Measurements from ENCODE around the gene ZNF394.

ZNF394 gene

DNA sequence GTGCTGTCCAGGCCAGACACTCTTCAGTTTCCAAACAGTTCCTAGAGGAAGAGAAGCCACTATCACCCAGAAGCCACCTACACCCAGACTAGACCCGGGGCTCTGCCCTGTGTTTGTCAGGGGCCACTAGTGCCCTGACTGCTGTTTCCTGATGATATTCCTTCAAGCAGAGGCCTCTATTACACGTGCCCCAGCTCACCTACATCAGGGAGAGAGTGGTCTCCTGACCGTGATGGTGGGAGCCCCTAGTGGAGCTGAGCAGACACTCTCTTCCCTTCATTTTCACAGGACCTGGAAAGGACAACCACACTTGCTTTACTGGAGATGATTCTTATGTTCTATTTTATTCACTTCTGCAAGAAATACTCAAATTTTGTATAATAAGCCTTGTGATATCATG lies 9.2 kb downstream of the ZNF394 start:
- no peak for DNase-seq

DNA sequence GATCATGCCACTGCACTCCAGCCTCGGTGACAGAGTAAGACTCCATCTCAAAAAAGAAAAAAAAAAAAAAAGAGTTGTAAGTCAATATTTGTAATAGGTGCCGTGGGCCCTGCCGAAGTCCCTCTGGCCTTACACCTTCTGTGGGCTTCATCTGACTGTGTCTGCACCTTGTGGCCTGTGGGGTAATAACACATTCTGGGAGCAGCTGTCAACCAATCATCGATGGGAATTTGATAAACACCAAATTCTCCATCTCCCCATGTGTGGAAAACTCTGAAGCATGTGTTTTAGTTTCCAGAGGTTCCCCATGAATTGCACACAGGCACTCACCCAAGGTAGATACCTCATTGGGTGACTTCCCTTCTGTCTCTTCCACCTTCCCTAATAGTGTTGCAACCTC lies 10.8 kb downstream of the ZNF394 start:
- no peak for DNase-seq

DNA sequence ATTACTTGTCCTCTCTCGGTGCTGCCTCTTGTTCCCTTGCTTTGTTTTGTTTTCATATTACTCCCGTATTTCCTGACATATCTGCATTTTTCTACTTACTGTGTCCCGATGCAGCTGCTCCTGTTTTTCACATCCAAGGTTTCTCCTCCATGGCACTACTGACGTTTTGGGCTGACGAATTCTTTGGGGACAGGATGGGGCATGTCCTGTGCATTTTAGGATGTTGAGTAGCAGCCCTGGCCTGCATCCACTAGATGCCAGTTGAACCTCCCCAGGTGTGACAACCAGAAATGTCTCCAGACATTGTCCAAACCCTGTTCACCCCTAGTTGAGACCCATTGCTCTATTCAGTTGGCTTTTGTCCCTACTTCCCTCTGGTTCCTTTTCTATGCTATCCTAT lies 15.0 kb downstream of the ZNF394 start:
- no peak for DNase-seq

DNA sequence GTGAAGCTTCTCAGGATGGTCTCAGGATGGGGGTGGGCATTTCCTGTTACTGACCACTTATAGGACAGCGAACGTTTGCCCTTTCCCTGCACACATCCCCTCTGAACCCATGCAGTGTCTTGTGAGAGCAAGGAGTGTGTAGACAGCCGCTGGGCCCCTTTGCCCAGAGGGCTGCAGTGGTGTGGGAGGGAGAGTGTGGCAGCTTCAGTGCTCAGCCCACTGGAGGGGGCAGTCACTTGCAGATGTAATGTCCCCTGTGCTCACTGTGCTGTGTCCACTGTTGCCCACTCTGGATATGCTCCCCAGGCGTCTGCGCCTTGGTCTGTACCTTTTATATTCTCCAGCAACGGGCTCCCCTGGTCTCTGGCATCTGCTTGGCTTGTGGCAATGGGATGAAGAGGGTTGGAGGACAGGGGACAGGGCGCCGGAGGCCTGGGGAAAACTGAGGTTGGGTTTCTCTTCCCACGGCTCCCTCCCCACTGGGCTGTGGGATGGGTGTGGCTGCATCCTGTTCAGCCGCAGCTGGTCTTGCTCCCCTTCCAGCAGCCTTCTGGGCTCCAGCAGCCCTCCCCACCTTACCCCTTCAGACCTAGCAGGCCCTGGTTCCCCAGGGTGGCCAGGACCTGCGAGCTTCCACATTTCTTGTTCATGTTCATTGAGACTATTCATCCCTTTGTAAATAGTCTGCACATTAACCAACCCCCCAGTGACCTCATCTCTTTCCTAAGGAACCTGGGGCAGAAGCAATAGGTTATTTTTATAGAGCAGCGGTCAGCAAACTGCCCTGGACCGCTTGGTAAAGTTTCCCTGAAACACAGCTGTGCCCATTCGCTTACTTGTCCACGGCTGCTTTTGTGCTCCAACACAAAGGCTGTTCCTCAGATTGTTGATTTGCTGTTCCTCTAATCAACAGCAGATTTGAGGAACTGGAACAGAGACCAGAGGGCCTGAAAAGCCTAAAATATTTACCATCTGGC lies 21.3 kb downstream of the ZNF394 start:
- DNase-seq = no peak

DNA sequence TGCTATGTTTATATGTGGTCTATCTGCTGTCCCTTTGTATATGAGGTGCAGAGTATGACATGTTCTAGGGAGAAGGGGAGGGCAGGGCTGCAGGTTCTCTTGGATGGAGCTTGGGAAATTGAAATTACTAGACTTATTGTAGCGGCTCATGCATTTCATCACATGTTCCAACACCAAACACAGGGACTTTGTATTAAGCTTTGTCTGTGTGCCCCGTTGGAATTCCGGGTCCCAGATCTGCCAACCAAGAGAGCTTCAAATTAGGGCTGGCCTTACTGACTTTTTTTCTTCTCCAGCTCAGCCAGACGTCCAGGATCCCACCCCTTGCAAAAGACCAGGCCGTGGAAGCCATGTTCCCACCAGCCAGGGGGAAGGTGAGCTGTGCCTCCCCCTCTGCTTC lies 24.0 kb downstream of the ZNF394 start:
- DNase-seq = no peak

DNA sequence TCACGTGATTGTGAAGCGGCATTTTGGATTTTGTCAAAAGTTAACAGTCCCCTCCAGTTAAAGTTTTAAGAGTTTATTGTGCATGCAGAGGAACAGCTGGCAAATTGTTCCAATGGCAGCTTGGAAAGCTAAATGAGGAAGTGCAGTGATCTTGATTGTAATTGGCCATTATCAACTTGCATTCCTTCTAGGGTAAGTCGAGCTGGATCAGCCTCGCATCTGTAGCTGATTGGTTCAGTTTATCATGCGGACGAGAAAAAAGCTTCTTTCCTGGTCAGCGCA lies 26.8 kb downstream of the ZNF394 start:
- no peak for DNase-seq

DNA sequence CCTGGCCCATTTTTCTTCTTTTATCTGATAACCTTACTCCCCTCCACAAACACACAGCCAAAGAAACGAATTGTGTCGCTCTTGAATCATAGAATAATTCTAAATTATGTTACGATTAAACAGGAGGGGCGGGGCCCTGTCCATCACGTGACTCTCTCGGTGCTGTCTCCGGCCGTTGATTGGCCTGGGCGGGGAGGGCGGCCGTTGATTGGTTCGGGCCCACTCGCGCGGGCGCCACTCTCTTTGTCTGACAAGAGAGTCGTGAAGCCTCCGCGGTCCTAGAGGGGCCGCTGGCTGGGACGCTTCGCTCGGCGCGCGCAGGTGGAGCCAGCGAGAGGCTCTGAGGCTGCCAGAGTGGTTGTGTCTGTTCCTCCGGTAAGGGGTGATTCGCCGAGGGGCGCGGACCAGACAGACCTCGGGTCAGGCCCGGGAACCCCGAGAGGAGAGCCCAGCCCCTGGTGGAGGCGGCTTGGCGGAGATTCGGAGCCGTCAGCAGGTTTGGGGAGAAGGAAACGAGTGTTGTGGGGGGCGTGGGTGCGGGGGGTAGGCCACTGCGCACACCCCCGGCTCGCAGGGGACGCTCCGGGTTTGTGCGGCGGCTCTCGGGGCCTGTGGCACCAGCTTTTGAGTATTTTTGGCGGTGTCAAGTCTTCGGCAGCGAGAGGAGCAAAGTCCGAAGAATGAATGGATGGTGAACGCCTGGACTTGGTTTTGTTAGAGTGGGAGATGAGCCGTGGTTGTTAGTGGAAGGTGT lies 27.3 kb downstream of the ZNF394 start, which contains the start of gene ZNF789:
TSS of gene ZNF789 (plus strand) at position 330 of the 754 bp plus-strand sequence. CDS start 3,567 bp downstream, outside the sequence.
- peak; percentile 98 for DNase-seq

DNA sequence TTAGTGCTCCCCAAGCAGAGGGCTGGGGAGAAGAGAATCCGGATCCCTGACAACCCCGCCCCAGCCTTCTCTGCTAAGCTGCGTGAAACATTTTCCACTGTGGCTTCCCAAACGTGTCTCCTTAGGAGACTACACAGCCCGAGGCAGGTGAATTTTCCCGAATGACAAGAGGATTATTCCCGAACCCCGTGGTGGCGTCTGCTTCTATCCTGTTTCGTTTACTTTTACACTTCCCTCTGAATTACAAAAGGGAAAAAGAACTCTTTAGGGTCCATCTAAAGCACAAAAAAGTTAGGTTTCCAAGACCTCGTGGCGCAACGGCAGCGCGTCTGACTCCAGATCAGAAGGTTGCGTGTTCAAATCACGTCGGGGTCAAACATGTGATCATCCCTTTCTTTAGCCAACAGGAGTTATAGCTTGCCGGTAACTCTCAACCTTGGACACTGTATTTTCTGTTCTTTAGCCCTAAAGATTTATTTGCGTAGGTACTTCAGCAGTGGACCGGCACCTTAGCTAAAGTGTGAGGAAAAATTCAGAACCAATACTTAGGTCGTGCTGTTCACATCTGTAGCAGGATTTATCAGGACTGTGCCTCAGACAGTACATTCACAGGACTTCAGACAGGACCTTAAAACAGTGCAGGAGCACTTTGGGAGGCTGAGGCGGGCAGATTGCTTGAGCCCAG lies 30.6 kb downstream of the ZNF394 start:
- DNase-seq = no peak

DNA sequence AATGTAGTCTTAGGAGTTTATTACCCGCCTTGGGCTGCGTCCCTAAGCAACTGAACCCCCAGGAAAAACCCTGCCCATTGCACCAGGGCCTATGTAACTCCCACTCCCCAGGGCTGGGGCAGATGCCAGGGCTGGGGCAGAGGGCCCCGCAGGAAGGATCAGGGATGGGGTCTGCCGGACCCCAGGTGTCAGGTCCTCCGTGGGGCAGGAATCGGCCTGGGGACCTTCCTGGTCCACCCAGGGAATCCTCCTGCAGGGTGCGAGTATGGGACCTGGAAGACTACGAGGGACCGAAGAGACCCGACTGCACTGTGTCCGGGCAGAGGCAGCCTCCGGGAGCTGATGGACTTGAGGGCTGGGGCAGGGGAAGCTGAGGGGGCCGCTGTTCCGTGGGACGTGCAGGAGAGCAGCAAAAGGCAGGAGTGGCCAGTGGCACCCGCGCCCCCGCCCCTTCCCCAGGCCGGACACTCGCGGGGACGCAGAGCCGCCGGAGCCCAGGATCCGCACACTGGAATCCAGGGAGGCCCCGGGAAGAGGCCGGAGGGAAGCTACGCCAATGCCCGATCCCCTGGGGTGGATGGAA lies 31.7 kb downstream of the ZNF394 start:
- DNase-seq = no peak

DNA sequence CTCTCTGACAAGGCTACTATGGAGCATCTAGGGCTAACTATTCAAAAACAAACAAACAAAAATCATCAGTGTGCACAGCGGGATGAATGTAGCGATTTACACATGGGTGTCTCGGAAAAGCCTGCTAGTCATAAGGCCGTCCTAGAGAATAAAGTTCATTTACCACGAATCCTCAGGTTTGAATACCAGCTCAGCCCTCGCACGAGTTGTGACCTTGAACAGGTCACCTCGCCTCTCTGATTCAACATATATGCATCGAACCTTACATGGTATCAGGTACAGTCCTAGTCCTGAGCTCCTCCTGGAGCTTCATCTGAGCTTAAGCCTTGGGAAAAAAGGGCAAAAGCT lies 34.7 kb downstream of the ZNF394 start:
- no peak for DNase-seq

DNA sequence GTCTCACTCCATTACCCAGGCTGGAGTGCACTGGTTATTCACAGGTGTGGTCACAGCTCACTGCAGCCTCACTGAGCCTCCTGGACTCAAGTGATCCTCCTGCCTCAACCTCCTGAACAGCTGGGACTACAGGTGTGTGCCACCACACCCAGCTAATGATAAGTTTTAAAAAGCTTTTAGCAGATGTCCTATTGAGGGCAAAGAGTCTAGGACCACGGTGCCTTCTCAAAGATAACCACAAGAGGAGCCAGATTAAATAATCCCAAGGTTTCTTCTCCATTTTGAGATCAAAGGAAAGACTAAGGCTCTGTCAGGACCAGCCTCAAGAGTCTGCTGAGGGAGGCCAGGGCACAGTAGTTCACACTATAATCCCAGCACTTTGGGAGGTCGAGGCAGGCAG lies 38.9 kb downstream of the ZNF394 start:
- no peak for DNase-seq

DNA sequence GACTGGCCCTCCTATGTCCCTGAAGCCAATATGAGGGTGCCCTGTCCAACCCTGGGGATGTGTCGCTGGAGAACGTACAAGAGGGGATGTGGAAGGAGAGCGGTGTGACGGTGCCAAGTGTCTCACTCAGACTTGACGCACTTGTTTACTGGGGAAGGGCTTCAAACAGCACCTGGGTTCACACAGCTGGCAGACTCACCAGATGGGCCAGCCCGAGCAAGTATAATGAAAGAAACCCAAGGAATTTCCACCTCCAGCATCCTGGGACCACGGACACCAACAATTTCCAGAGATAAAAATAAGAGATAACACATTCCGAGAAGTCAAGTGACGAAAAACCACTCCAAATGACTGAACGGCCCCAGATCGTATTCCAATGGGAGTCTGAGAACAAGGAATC lies 39.4 kb downstream of the ZNF394 start:
- no peak for DNase-seq

DNA sequence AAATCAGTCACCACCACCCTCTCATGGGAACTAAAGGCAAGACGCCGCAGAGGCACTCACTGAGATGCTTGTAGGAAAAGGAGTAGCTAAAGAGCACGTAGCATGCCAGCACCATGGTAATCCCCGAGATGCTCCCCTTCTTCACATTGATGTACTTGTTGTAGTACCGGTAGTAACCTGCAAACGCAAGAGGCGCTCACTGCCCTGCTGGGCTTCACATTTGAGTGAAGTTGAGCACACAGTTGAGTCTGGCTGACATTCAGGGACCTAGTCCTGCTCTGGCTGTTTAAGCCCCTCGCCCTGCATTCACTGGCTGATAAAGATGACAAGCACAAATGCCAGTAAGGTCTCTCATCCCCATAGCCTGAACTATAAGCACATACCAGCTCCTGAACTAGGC lies 41.0 kb downstream of the ZNF394 start:
- DNase-seq = peak; percentile 21

DNA sequence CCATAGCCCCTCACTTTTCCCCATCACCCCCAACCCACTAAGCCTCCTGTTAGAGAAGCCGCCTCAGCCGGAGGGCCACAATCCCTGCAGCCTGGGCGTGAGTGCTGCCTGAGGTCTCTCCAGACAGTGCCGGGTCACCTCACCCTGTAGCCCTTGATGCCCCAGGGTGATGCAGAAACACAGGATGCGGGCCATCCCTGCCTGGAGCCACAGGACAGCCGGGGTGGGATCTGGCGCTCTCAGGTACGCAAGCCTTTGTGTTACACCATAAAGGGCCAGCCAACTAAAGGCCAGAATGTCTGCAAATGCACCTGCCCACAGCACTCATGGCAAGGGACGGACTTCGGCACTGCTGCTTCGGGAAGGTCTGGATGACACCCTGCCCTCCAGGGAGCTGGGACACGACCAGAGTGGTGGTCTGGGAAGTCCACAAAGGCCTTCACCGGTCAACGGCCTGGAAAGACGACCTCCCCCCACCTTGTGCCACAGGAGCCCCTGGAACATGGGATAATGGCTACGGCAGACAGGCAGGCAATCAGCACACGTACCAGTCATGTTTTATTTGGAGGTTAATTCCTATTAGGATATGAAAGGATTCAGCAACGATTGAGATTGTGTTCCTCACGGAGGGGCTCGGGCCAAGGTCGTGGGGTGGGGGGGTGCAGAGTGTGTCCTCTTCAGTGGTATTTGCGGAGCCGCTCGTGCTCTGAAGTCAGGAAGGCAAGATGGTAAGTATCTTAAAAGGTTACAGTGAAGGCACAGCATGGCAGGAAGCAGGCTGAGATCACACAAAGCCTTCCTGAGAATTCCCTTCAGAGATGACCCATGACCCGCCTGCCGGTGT lies 42.2 kb downstream of the ZNF394 start:
- no peak for DNase-seq

DNA sequence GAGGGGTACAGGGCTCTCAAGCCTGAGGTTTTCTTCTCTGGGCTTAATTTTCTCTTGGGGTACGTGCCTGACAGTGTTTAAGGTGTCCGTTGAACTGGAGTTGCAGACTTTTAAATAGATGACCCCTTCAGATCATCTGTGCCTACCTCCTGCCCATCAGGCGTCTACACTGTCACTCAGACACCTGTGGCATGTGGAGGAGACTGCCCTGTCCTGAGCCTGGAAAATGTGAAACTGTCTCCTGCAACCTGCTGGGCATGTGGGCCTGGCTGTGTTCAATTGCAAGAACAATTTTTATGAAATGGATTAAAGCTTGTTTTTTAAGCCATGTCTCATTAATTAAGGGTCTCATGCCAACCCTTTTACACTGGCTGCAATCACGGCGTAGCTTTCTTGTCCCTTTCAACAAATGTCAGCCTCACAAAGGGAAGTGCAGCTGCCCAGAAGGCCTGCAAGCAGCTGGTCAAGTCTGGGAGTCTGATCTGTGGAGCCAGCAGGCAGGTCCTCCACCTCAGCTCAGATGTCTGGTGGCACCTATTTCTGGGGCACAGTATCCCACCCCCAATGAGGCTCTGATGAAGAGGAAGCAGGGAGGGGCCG lies 42.9 kb downstream of the ZNF394 start:
- no peak for DNase-seq

DNA sequence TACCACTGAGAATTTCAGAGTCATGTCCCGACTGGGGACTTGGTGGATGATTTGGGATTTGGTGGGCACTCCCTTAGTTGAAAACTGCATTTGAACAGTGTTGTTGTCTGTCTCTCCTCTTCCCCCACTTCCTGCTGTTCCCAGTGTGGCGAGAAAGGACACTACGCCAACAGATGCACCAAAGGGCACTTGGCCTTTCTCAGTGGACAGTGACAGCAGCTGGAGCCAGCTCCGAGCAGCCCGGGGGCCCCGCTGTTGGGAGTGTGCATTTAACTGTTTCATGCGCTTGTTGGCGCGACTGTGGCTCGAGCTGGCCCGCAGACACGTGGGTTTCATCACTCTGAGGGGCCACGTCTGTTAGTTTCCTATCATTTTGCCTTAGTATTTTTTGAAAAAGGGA lies 43.8 kb downstream of the ZNF394 start:
- no peak for DNase-seq

DNA sequence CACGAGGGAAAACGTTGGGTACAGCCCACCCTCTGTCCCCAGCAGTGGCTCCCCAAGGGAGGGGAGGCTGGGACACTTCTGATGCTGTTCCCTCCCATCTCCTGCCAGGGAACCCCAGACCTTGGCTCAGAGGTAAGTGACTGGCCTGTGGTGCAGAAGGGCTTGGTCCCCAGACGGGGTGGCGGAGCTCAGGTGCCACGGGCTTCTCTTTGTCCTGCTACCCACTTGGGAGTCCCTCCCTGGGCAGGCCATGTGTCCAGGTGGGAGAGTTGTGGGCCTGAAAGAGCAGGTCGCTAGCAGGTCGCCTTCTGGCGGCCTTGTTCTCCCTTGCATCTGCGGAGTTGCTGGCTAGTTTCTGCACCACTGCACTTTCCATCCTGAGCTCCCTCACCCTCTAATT lies 44.2 kb downstream of the ZNF394 start:
- DNase-seq = no peak

DNA sequence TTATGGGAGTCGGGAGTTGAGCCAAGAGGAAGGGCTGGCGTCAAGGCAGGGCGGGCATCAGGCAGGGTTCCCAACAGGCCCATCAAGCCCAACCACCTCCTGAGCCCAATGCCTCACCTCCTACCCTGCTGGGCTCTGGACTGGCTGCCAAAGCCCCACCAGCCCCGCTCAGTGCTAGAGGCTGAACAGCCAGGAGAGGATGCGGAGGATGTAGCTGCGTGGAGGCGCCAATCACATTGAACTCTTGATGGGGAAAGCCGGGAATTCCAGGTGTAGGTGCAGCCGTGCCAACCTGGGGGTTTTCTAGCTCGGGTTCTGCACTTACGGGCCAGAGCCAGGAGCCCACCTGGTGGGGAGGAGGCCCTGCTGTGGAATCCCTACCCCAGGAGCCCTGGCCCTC lies 47.0 kb downstream of the ZNF394 start:
- no peak for DNase-seq

DNA sequence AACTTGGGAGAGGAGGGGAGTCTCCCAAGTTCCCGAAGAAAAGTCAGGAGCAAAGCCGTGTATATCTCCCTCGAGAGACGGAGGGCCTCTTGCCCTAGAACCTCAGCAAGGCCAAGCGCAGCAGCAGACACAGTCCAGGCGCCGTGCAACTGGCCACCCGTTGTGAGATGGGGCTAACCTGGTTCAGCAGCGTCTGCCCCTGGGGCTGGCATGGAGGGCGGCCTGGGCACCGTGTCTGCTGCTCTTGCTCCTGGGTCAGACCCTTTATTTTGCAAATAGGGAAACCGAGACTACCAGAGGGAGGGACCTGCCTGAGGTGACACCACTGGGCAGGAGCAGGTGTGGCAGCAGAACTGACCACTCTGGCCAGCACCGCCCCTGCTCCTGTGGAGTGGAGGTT lies 47.5 kb downstream of the ZNF394 start:
- DNase-seq = no peak

DNA sequence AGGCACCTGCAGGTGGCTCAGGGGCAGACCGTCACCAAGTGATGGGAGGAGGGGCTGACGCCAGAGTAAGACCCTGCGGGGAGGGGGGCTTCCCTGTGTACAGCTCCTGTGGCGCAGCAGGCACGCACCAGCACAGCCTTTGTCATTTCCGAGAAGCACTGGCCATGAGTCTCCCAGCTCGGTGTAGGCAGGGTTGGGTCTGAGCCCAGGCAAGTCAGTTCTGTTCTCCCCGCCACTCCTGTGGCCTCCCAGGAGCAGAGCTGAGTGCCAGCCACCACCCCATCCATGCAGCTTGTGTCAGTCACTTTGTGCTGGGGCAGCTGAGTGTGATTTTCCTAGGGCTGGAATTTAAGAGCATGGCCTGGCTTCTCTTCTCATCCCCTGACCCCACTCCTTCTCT lies 48.1 kb downstream of the ZNF394 start:
- DNase-seq = no peak

DNA sequence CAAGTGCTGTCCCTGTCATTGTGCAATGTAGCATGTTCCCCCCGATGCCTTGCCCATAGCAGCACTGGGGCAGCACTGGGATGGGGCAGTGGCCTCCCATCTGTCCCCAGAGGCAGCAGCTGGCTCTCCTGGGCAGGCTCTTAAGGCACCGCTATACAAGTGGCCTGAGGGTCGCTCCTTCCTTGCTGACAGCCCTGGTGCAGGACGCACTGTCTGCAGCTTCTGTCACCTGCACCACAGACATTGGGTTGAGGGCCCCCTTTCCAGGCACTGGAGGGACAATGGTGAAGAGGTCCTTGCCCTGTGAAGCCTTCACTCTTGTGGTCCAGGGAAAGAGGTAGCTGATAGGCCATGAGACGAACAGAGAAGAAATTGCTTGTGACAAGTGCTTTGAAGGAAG lies 50.8 kb downstream of the ZNF394 start:
- no peak for DNase-seq

DNA sequence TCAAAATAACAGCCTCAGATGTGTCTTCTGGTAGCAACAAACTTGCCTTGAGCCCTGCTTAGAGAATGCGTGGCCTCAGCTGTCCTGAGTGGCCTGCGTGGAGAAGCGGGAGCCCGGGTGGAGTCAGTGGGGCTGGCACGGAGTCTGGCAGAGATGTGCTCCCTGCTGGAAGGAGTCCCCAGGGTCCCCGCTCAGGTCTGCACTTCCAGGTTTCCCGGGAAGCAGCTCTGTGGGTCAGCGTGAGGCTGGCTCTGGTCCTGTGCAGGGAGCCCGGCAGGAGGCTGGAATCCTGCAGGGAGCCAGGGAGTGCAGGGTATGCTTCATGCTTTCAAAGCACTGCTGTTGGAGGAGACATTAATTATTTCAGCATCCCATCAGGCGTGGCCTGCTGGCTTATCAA lies 51.2 kb downstream of the ZNF394 start:
- no peak for DNase-seq

Data from CD4-positive, alpha-beta T cell treated with Interleukin-17A for 4 hours (primary cell).